HCT116 (cell line): ENCODE measurements around the gene HSD3B7. TPM values are rescaled to one million over a fixed set of nuclear protein-coding genes. Genes with fewer than 3 reads are reported as not detected.

Experiments
- ATAC-seq: fragments of 200-7000 bp; cut with Tn5 transposase; 2 replicates; pipeline ENCODE4 v1.9.1; 2020; ENCODE audit warnings: mild to moderate bottlenecking, moderate library complexity
- BruUV-seq: library from RNA; stranded (reverse); fragments of 400-500 nt; replicated peaks from 2 replicates; lab custom pipeline; 2021; lab: Mats Ljungman, UMichigan
- CTCF ChIA-PET: fragments of 300-600 bp; sonication (Branson Sonifier 250); formaldehyde crosslinking; loops from one replicate; lab custom pipeline; 2021; ENCODE audit warnings: antibody characterized with exemption; lab: Charles Lee
- POLR2A ChIA-PET: fragments of 300-600, 350-600 bp; sonication (Branson Sonifier 250); formaldehyde crosslinking; loops from one replicate; lab custom pipeline; 2021; ENCODE audit warnings: antibody characterized with exemption; lab: Charles Lee
- RAD21 ChIA-PET, 2 experiments: fragments of 300-600 bp; sonication (Branson Sonifier 250); formaldehyde crosslinking; loops; one replicate each; lab custom pipeline; 2023; ENCODE audit warnings: low total read pairs in 2 of 2; ENCODE audit not compliant: uncharacterized antibody in 2 of 2, unreplicated experiment in 2 of 2, low non-redundant PET in 1 of 2; lab: Charles Lee
- DNase-seq: peaks from one replicate; pipeline ENCODE4 v3.0.0-alpha.2; 2010; ENCODE audit warnings: low read depth, low spot score
- H2AFZ ChIP-seq: fragments of 200-600 bp; shearing (Covaris generic), sonication (generic); 2 replicates; pipeline ENCODE4 v1.6.1; 2017; ENCODE audit warnings: low read depth, mixed run types, mixed read lengths, antibody characterized with exemption, low read length; ENCODE audit not compliant: poor library complexity, severe bottlenecking
- H3K27ac ChIP-seq: 2 replicates; pipeline ENCODE4 v1.5.1; 2012; ENCODE audit warnings: low read depth, low read length
- H3K27me3 ChIP-seq: fragments of 200-600 bp; sonication (generic); 2 replicates; pipeline ENCODE4 v1.6.1; 2016; ENCODE audit warnings: mixed run types, low read length, mixed read lengths; ENCODE audit not compliant: insufficient read depth
- H3K36me3 ChIP-seq, 2 experiments: fragments of 200-500 bp in 1 of 2; fragments of 200-600 bp in 1 of 2; sonication (Bioruptor generic) in 1 of 2; sonication (generic) in 1 of 2; 2 replicates each; pipeline versions ENCODE4 v1.5.1 to v1.6.1; 2014 to 2016; ENCODE audit warnings: low read length in 2 of 2, inconsistent platforms in 1 of 2, mixed read lengths in 1 of 2, mixed run types in 1 of 2; ENCODE audit not compliant: insufficient read depth in 2 of 2, control insufficient read depth in 1 of 2
- H3K4me1 ChIP-seq, 2 experiments: fragments of 200-600 bp in 1 of 2; sonication (generic) in 1 of 2; 2 replicates each; pipeline versions ENCODE4 v1.5.1 to v1.6.1; 2012 to 2017; ENCODE audit warnings: low read length in 2 of 2, inconsistent platforms in 1 of 2, mild to moderate bottlenecking in 1 of 2, mixed read lengths in 1 of 2, mixed run types in 1 of 2, moderate library complexity in 1 of 2; ENCODE audit not compliant: insufficient read depth in 2 of 2, control insufficient read depth in 1 of 2
- H3K4me2 ChIP-seq: fragments of 200-600 bp; sonication (generic); 2 replicates; pipeline ENCODE4 v1.6.1; 2017; ENCODE audit warnings: mixed run types, low read length, mixed read lengths
- H3K4me3 ChIP-seq, 2 experiments: fragments of 200-600 bp in 1 of 2; sonication (generic) in 1 of 2; replicated peaks in 1 of 2; 2 replicates each; pipeline ENCODE4 v1.5.1; 2011 to 2016; ENCODE audit warnings: low read length in 2 of 2, control low read depth in 1 of 2, low read depth in 1 of 2, mild to moderate bottlenecking in 1 of 2, mixed read lengths in 1 of 2, mixed run types in 1 of 2
- H3K79me2 ChIP-seq: fragments of 200-600 bp; sonication (generic); 2 replicates; pipeline ENCODE4 v1.6.1; 2017; ENCODE audit warnings: mild to moderate bottlenecking, mixed run types, low read length, moderate library complexity, mixed read lengths; ENCODE audit not compliant: insufficient read depth
- H3K9ac ChIP-seq: fragments of 200-600 bp; sonication (generic); 2 replicates; pipeline ENCODE4 v1.6.1; 2016; ENCODE audit warnings: low read length, mixed read lengths
- H3K9me2 ChIP-seq: fragments of 200-600 bp; sonication (generic), shearing (Covaris generic); 2 replicates; pipeline ENCODE4 v1.6.1; 2017; ENCODE audit warnings: mixed run types, mild to moderate bottlenecking, moderate library complexity; ENCODE audit not compliant: insufficient read depth
- H3K9me3 ChIP-seq, 2 experiments: fragments of 200-500 bp in 1 of 2; fragments of 200-600 bp in 1 of 2; sonication (Bioruptor generic) in 1 of 2; sonication (generic) in 1 of 2; 2 replicates each; pipeline ENCODE4 v1.6.1; 2014 to 2017; ENCODE audit warnings: low read length in 2 of 2, mixed read lengths in 2 of 2, inconsistent platforms in 1 of 2, low read depth in 1 of 2, mild to moderate bottlenecking in 1 of 2, mixed run types in 1 of 2, moderate library complexity in 1 of 2; ENCODE audit not compliant: control insufficient read depth in 1 of 2, insufficient read depth in 1 of 2
- H4K20me1 ChIP-seq: fragments of 200-600 bp; sonication (generic), shearing (Covaris generic); 2 replicates; pipeline ENCODE4 v1.6.1; 2017; ENCODE audit warnings: mixed run types, mild to moderate bottlenecking, moderate library complexity; ENCODE audit not compliant: insufficient read depth
- CBX3 ChIP-seq: IDR thresholded peaks from 2 replicates; pipeline ENCODE4 v1.6.1; 2012; ENCODE audit warnings: low read depth
- EGR1 ChIP-seq: IDR thresholded peaks from 2 replicates; pipeline ENCODE4 v1.6.1; 2012; ENCODE audit warnings: low read depth
- EZH2 ChIP-seq: fragments of 200-600 bp; sonication (generic); IDR thresholded peaks from 2 replicates; pipeline ENCODE4 v1.6.1; 2017; ENCODE audit warnings: antibody characterized with exemption, mixed run types
- EZH2phosphoT487 ChIP-seq: fragments of 200-600 bp; IDR thresholded peaks from 2 replicates; pipeline ENCODE4 v1.6.1; 2018; ENCODE audit warnings: antibody characterized with exemption, borderline replicate concordance
- FOSL1 ChIP-seq: IDR thresholded peaks from 2 replicates; pipeline ENCODE4 v1.6.1; 2012; ENCODE audit warnings: low read depth
- JUND ChIP-seq: IDR thresholded peaks from 2 replicates; pipeline ENCODE4 v1.6.1; 2012
- POLR2A ChIP-seq: IDR thresholded peaks from 2 replicates; pipeline ENCODE4 v1.7.0; 2011; ENCODE audit warnings: borderline replicate concordance; ENCODE audit not compliant: insufficient read depth, insufficient read length; ENCODE audit errors: extremely low read depth
- POLR2AphosphoS5 ChIP-seq: IDR thresholded peaks from 2 replicates; pipeline ENCODE4 v1.6.1; 2011; ENCODE audit warnings: mild to moderate bottlenecking, low read depth, low read length, moderate library complexity
- RAD21 ChIP-seq: IDR thresholded peaks from 2 replicates; pipeline ENCODE4 v1.6.1; 2012; ENCODE audit warnings: low read depth, mild to moderate bottlenecking
- REST ChIP-seq: IDR thresholded peaks from 2 replicates; pipeline ENCODE4 v1.6.1; 2012; ENCODE audit warnings: low read depth
- SIN3A ChIP-seq: IDR thresholded peaks from 2 replicates; pipeline ENCODE4 v1.6.1; 2012; ENCODE audit warnings: low read depth
- SP1 ChIP-seq: IDR thresholded peaks from 2 replicates; pipeline ENCODE4 v1.6.1; 2012; ENCODE audit warnings: low read depth
- TCF7L2 ChIP-seq: IDR thresholded peaks from 2 replicates; pipeline ENCODE4 v1.7.0; 2011; ENCODE audit warnings: borderline replicate concordance, inconsistent platforms; ENCODE audit not compliant: insufficient read depth, insufficient read length; ENCODE audit errors: extremely low read depth
- ZBTB33 ChIP-seq: IDR thresholded peaks from 2 replicates; pipeline ENCODE4 v1.6.1; 2011; ENCODE audit warnings: mild to moderate bottlenecking, low read length, moderate library complexity; ENCODE audit not compliant: insufficient replicate concordance; ENCODE audit errors: extremely low read depth
- ZFX ChIP-seq: fragments of 450-650 bp; IDR thresholded peaks from 2 replicates; pipeline ENCODE4 v1.6.1; 2017
- ZNF274 ChIP-seq: fragments of 200-500 bp; sonication (Bioruptor generic); IDR thresholded peaks from 2 replicates; pipeline ENCODE4 v1.6.1; 2014; ENCODE audit warnings: mild to moderate bottlenecking, low read depth, low read length, inconsistent platforms
- intact Hi-C: fragments of 100-400 bp; cut with micrococcal nuclease; formaldehyde crosslinking; loops from 2 replicates; pipeline ENCODE4 v1.10.0; 2022
- total RNA-seq: library from RNA; stranded (reverse); gene quantifications from one replicate; pipeline ENCODE4 v1.2.1, GENCODE V29; 2021; ENCODE audit not compliant: unreplicated experiment
- TF ChIP-seq, protein P1 (sequence below), 3 experiments: fragments of 200-600 bp in 1 of 3; sonication (generic) in 1 of 3; IDR thresholded peaks in 2 of 3; conservative IDR thresholded peaks in 1 of 3; 2 replicates each; pipeline ENCODE4 v1.5.1; 2012 to 2017; ENCODE audit warnings: low read depth in 2 of 3, low read length in 2 of 3, antibody characterized with exemption in 1 of 3, borderline replicate concordance in 1 of 3, control low read depth in 1 of 3, mild to moderate bottlenecking in 1 of 3, mixed read lengths in 1 of 3, mixed run types in 1 of 3, moderate library complexity in 1 of 3; ENCODE audit not compliant: insufficient read depth in 1 of 3
- TF ChIP-seq, protein P2 (sequence below): IDR thresholded peaks from 2 replicates; pipeline ENCODE4 v1.6.1; 2012

HSD3B7 gene
- total RNA-seq, 1 experiment from 2014 or later, result 8.6 TPM

GRCh38 chr16:30985401-30986128 is 558 bp downstream of the HSD3B7 start:
- intact Hi-C loops, result loop anchor here (1.0 to 10.0 kb wide), 6 partner anchors 31 to 883 kb away; no protein-coding TSS in a partner anchor
- ChIA-PET CTCF (interaction anchor here (0.8 to 4.0 kb wide), 29 partner anchors 8 to 883 kb away, joined by 3 to 29 read pairs (median 5); partner anchors contain the start of genes ARMC5, KAT8, STX4 and VKORC1), POLR2A (interaction anchor here (1.0 to 1.8 kb wide), 3 partner anchors 89 to 194 kb away, joined by 3 to 6 read pairs (median 4); partner anchors contain the start of genes FUS, ZNF646 and ZNF668), RAD21 (interaction anchor here (0.6 to 1.8 kb wide), 11 partner anchors 11 to 348 kb away, joined by 3 to 7 read pairs (median 4); partner anchors contain the start of genes KAT8 (in 1 of the 2), VKORC1 (in 1 of the 2), ZNF646 (in 1 of the 2) and ZNF668 (in 1 of the 2))
- H3K36me3 ChIP-seq, result no peaks in the 10 kb centered on the region; a peak in 1 of 4 replicates
- peak; percentile 37 for DNase-seq
- peak overlapping the region; percentile 35 to 45 for H3K4me3 ChIP-seq
- no peaks in the 10 kb centered on the region for H3K9me2 ChIP-seq
- no TSS peak for BruUV-seq
- H4K20me1 ChIP-seq, result no peaks in the 10 kb centered on the region
- H3K9me3 ChIP-seq, result no peaks in the 10 kb centered on the region
- H3K79me2 ChIP-seq, result no peaks in the 10 kb centered on the region
- peaks cover 0 to 14% of the 10 kb centered on the region in 2 experiments; a peak in 3 of 4 replicates for H3K4me1 ChIP-seq
- peak overlapping the region; percentile 73 for H3K4me2 ChIP-seq
- peak overlapping the region; percentile 57 for H3K9ac ChIP-seq
- peak overlapping the region; percentile 49; the same call in 1 of the 2 replicates for H3K27ac ChIP-seq
- no peaks in the 10 kb centered on the region for H3K27me3 ChIP-seq
- no peak overlapping the region for H2AFZ ChIP-seq
- ATAC-seq, result peak; percentile 77
- TF ChIP-seq POLR2A (no peak), POLR2AphosphoS5 (peak; percentile 3; the same call in 1 of the 2 replicates), SIN3A (no peak), REST (no peak), ZNF274 (no peak), TCF7L2 (no peak), RAD21 (peak; percentile 89), FOSL1 (no peak), JUND (no peak), EGR1 (no peak), CBX3 (no peak), EZH2phosphoT487 (no peak), ZFX (no peak), ZBTB33 (no peak), EZH2 (no peak), SP1 (no peak)
- TF ChIP-seq, protein P1, sequence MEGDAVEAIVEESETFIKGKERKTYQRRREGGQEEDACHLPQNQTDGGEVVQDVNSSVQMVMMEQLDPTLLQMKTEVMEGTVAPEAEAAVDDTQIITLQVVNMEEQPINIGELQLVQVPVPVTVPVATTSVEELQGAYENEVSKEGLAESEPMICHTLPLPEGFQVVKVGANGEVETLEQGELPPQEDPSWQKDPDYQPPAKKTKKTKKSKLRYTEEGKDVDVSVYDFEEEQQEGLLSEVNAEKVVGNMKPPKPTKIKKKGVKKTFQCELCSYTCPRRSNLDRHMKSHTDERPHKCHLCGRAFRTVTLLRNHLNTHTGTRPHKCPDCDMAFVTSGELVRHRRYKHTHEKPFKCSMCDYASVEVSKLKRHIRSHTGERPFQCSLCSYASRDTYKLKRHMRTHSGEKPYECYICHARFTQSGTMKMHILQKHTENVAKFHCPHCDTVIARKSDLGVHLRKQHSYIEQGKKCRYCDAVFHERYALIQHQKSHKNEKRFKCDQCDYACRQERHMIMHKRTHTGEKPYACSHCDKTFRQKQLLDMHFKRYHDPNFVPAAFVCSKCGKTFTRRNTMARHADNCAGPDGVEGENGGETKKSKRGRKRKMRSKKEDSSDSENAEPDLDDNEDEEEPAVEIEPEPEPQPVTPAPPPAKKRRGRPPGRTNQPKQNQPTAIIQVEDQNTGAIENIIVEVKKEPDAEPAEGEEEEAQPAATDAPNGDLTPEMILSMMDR (IDR thresholded peaks at IDR 0.05 in 2 of 3, conservative IDR thresholded peaks at IDR 0.05 in 1 of 3; ENCODE audit: borderline replicate concordance in 1 of 3, insufficient read depth in 1 of 3, low read depth in 2 of 3, low read length in 2 of 3), result peak; percentile 22 to 46 (median 40); a peak in 3 of 6 replicates
- TF ChIP-seq, protein P2, sequence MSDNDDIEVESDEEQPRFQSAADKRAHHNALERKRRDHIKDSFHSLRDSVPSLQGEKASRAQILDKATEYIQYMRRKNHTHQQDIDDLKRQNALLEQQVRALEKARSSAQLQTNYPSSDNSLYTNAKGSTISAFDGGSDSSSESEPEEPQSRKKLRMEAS, result peak; percentile 56
